PC-9 (cell line): Measurements from ENCODE around the gene OCEL1. TPM values are rescaled to one million over a fixed set of nuclear protein-coding genes. Genes with fewer than 3 reads are reported as not detected.

Experiments used
- BruUV-seq: library from RNA; stranded (reverse); fragments of 400-500 nt; replicated peaks from 2 replicates; lab custom pipeline; 2021; lab: Mats Ljungman, UMichigan
- CTCF ChIA-PET: fragments of 300-600 bp; sonication (Branson Sonifier 250); formaldehyde crosslinking; loops from one replicate; lab custom pipeline; 2022; ENCODE audit warnings: antibody characterized with exemption; lab: Charles Lee
- POLR2A ChIA-PET: fragments of 300-600 bp; sonication (Branson Sonifier 250); formaldehyde crosslinking; loops from one replicate; lab custom pipeline; 2022; ENCODE audit warnings: antibody characterized with exemption; ENCODE audit not compliant: unreplicated experiment; lab: Charles Lee
- DNase-seq, 2 experiments: peaks; one replicate each; pipeline versions ENCODE4 v3.0.0 to v3.0.0-alpha.2; 2015 to 2022; ENCODE audit warnings: mixed read lengths in 1 of 2
- H2AFZ ChIP-seq: fragments of 200-600 bp; sonication (generic); 2 replicates; pipeline ENCODE4 v1.8.1; 2017; ENCODE audit warnings: antibody characterized with exemption
- H3F3A ChIP-seq: fragments of 200-600 bp; sonication (generic); 2 replicates; pipeline ENCODE4 v1.8.1; 2017; ENCODE audit warnings: antibody characterized with exemption, mild to moderate bottlenecking, low read depth; ENCODE audit not compliant: insufficient read depth
- H3K27ac ChIP-seq: fragments of 200-600 bp; sonication (generic); 2 replicates; pipeline ENCODE4 v1.6.1; 2016; ENCODE audit warnings: mixed run types
- H3K27me3 ChIP-seq: fragments of 200-600 bp; sonication (generic); 2 replicates; pipeline ENCODE4 v1.6.1; 2016; ENCODE audit warnings: low read depth, mixed run types; ENCODE audit not compliant: insufficient read depth
- H3K36me3 ChIP-seq: fragments of 200-600 bp; sonication (generic); 2 replicates; pipeline ENCODE4 v1.6.1; 2016; ENCODE audit warnings: low read depth, mixed run types
- H3K4me1 ChIP-seq: fragments of 200-600 bp; sonication (generic); replicated peaks from 2 replicates; pipeline ENCODE4 v1.6.1; 2016; ENCODE audit warnings: mixed run types; ENCODE audit not compliant: insufficient read depth
- H3K4me2 ChIP-seq: fragments of 200-600 bp; sonication (generic); 2 replicates; pipeline ENCODE4 v1.6.1; 2017; ENCODE audit warnings: mixed run types
- H3K4me3 ChIP-seq: fragments of 200-600 bp; sonication (generic); 2 replicates; pipeline ENCODE4 v1.6.1; 2016; ENCODE audit warnings: mixed run types
- H3K79me2 ChIP-seq: fragments of 200-600 bp; sonication (generic); 2 replicates; pipeline ENCODE4 v1.6.1; 2017; ENCODE audit warnings: low read depth, mixed run types
- H3K9me2 ChIP-seq: fragments of 200-600 bp; sonication (generic); 2 replicates; pipeline ENCODE4 v1.8.1; 2017; ENCODE audit warnings: mild to moderate bottlenecking; ENCODE audit not compliant: insufficient read depth
- H3K9me3 ChIP-seq: fragments of 200-600 bp; sonication (generic); 2 replicates; pipeline ENCODE4 v1.8.1; 2016; ENCODE audit warnings: low read depth; ENCODE audit not compliant: insufficient read depth
- H4K20me1 ChIP-seq: fragments of 200-600 bp; sonication (generic); 2 replicates; pipeline ENCODE4 v1.8.1; 2017; ENCODE audit not compliant: insufficient read depth
- CTCF ChIP-seq: fragments of 200-600 bp; sonication (generic); conservative IDR thresholded peaks from 2 replicates; pipeline ENCODE4 v1.6.1; 2017; ENCODE audit warnings: mixed run types, antibody characterized with exemption, mild to moderate bottlenecking, moderate library complexity
- EZH2 ChIP-seq: fragments of 200-600 bp; sonication (generic); IDR thresholded peaks from 2 replicates; pipeline ENCODE4 v1.8.0; 2017; ENCODE audit warnings: antibody characterized with exemption, low read depth
- intact Hi-C: fragments of 100-400 bp; cut with micrococcal nuclease; formaldehyde crosslinking; loops from one replicate; pipeline ENCODE4 v1.10.0; 2022; ENCODE audit not compliant: unreplicated experiment
- total RNA-seq: library from RNA; stranded (reverse); gene quantifications from 2 replicates; pipeline ENCODE4 v1.2.3, GENCODE V29; 2021

OCEL1 gene
- total RNA-seq, 1 experiment from 2014 or later: 30.6 TPM

- intact Hi-C loops: no loop called here
- Histone ChIP-seq H3K4me1 (peaks cover 14% of the 10 kb centered on the region), H3K27me3 (no peaks in the 10 kb centered on the region), H3K79me2 (no peaks in the 10 kb centered on the region; the same call in 1 of the 2 replicates), H3K4me2 (no peak overlapping the region), H2AFZ (no peak overlapping the region), H3K27ac (no peak overlapping the region), H3K4me3 (no peak overlapping the region), H3F3A (peaks cover 26% of the 10 kb centered on the region), H4K20me1 (no peaks in the 10 kb centered on the region), H3K36me3 (peaks cover 6% of the 10 kb centered on the region; the same call in 1 of the 2 replicates), H3K9me2 (no peaks in the 10 kb centered on the region), H3K9me3 (no peaks in the 10 kb centered on the region)
- no peak for DNase-seq
- ChIA-PET POLR2A (no interaction called here), CTCF (no interaction called here)
- TF ChIP-seq EZH2: no peak
- TF ChIP-seq CTCF: no peak
- BruUV-seq: no TSS peak
Measured at GRCh38 chr19:17213334-17213733, 12.7 kb upstream of the OCEL1 start.

GRCh38 chr19:17214508-17215126, 11.4 kb upstream of the OCEL1 start:
- H3K4me2 ChIP-seq: peak overlapping the region; percentile 94
- peak overlapping the region; percentile 84 for H3K27ac ChIP-seq
- peaks cover 6% of the 10 kb centered on the region; the same call in 1 of the 2 replicates for H3K36me3 ChIP-seq
- H4K20me1 ChIP-seq: no peaks in the 10 kb centered on the region
- peaks cover 19% of the 10 kb centered on the region; the same call in 1 of the 2 replicates for H3F3A ChIP-seq
- peak overlapping the region; percentile 64 for H3K4me3 ChIP-seq
- intact Hi-C loops: no loop called here
- H3K27me3 ChIP-seq: no peaks in the 10 kb centered on the region
- H3K9me2 ChIP-seq: no peaks in the 10 kb centered on the region
- H2AFZ ChIP-seq: peak overlapping the region; percentile 79
- TF ChIP-seq EZH2 (no peak), CTCF (no peak)
- POLR2A ChIA-PET: interaction anchor here (0.6 to 1.6 kb wide), 6 partner anchors 12 to 524 kb away, joined by 4 to 19 read pairs (median 4); partner anchors contain the start of genes BABAM1 and OCEL1
- TSS peak; percentile 93 for BruUV-seq
- CTCF ChIA-PET: interaction anchor here (0.7 to 0.8 kb wide), 2 partner anchors 9 to 124 kb away, joined by 3 read pairs; no protein-coding TSS in a partner anchor
- no peak for DNase-seq
- H3K9me3 ChIP-seq: no peaks in the 10 kb centered on the region
- H3K4me1 ChIP-seq: peaks cover 14% of the 10 kb centered on the region
- no peaks in the 10 kb centered on the region; the same call in 1 of the 2 replicates for H3K79me2 ChIP-seq

GRCh38 chr19:17215127-17215971, 10.7 kb upstream of the OCEL1 start, which contains the start of gene USE1:
Gene USE1 (plus strand): TSS chr19:17215357. CDS start chr19:17215406, 49 bp downstream.
- peak within 1 kb of the TSS; percentile 79 for H2AFZ ChIP-seq
- TF ChIP-seq CTCF (no peak), EZH2 (no peak)
- H3K27ac ChIP-seq: peak within 1 kb of the TSS; percentile 84
- H3K9me3 ChIP-seq: no peaks in the 10 kb centered on the region
- ChIA-PET POLR2A (interaction anchor here (0.5 to 1.6 kb wide), 9 partner anchors 11 to 1109 kb away, joined by 3 to 26 read pairs (median 5); partner anchors contain the start of genes BABAM1 and OCEL1), CTCF (interaction anchor here (0.8 kb wide), 1 partner anchor 10 kb away, joined by 3 read pairs; no protein-coding TSS in a partner anchor)
- H3K4me1 ChIP-seq: peaks cover 22% of the 10 kb centered on the region
- no peaks in the 10 kb centered on the region; the same call in 1 of the 2 replicates for H3K79me2 ChIP-seq
- H3K4me3 ChIP-seq: peak within 1 kb of the TSS; percentile 64
- peaks cover 6% of the 10 kb centered on the region; the same call in 1 of the 2 replicates for H3K36me3 ChIP-seq
- peak within 1 kb of the TSS; percentile 94 for H3K4me2 ChIP-seq
- DNase-seq: peak; percentile 82 to 85
- H3F3A ChIP-seq: peaks cover 18% of the 10 kb centered on the region; the same call in 1 of the 2 replicates
- BruUV-seq: no TSS peak
- H4K20me1 ChIP-seq: no peaks in the 10 kb centered on the region
- H3K9me2 ChIP-seq: no peaks in the 10 kb centered on the region
- no peaks in the 10 kb centered on the region for H3K27me3 ChIP-seq
- intact Hi-C loops: no loop called here
